HCT116 (cell line): ENCODE data around the gene HEY2. TPM values are rescaled to one million over a fixed set of nuclear protein-coding genes. Genes with fewer than 3 reads are reported as not detected.

Experiments used
- ATAC-seq: fragments of 200-7000 bp; cut with Tn5 transposase; 2 replicates; pipeline ENCODE4 v1.9.1; 2020; ENCODE audit warnings: mild to moderate bottlenecking, moderate library complexity
- BruUV-seq: library from RNA; stranded (reverse); fragments of 400-500 nt; replicated peaks from 2 replicates; lab custom pipeline; 2021; lab: Mats Ljungman, UMichigan
- CTCF ChIA-PET: fragments of 300-600 bp; sonication (Branson Sonifier 250); formaldehyde crosslinking; loops from one replicate; lab custom pipeline; 2021; ENCODE audit warnings: antibody characterized with exemption; lab: Charles Lee
- POLR2A ChIA-PET: fragments of 300-600, 350-600 bp; sonication (Branson Sonifier 250); formaldehyde crosslinking; loops from one replicate; lab custom pipeline; 2021; ENCODE audit warnings: antibody characterized with exemption; lab: Charles Lee
- RAD21 ChIA-PET, 2 experiments: fragments of 300-600 bp; sonication (Branson Sonifier 250); formaldehyde crosslinking; loops; one replicate each; lab custom pipeline; 2023; ENCODE audit warnings: low total read pairs in 2 of 2; ENCODE audit not compliant: uncharacterized antibody in 2 of 2, unreplicated experiment in 2 of 2, low non-redundant PET in 1 of 2; lab: Charles Lee
- DNase-seq: peaks from one replicate; pipeline ENCODE4 v3.0.0-alpha.2; 2010; ENCODE audit warnings: low read depth, low spot score
- H2AFZ ChIP-seq: fragments of 200-600 bp; shearing (Covaris generic), sonication (generic); 2 replicates; pipeline ENCODE4 v1.6.1; 2017; ENCODE audit warnings: low read depth, mixed run types, mixed read lengths, antibody characterized with exemption, low read length; ENCODE audit not compliant: poor library complexity, severe bottlenecking
- H3K27ac ChIP-seq: 2 replicates; pipeline ENCODE4 v1.5.1; 2012; ENCODE audit warnings: low read depth, low read length
- H3K27me3 ChIP-seq: fragments of 200-600 bp; sonication (generic); 2 replicates; pipeline ENCODE4 v1.6.1; 2016; ENCODE audit warnings: mixed run types, low read length, mixed read lengths; ENCODE audit not compliant: insufficient read depth
- H3K36me3 ChIP-seq, 2 experiments: fragments of 200-500 bp in 1 of 2; fragments of 200-600 bp in 1 of 2; sonication (Bioruptor generic) in 1 of 2; sonication (generic) in 1 of 2; 2 replicates each; pipeline versions ENCODE4 v1.5.1 to v1.6.1; 2014 to 2016; ENCODE audit warnings: low read length in 2 of 2, inconsistent platforms in 1 of 2, mixed read lengths in 1 of 2, mixed run types in 1 of 2; ENCODE audit not compliant: insufficient read depth in 2 of 2, control insufficient read depth in 1 of 2
- H3K4me1 ChIP-seq, 2 experiments: fragments of 200-600 bp in 1 of 2; sonication (generic) in 1 of 2; 2 replicates each; pipeline versions ENCODE4 v1.5.1 to v1.6.1; 2012 to 2017; ENCODE audit warnings: low read length in 2 of 2, inconsistent platforms in 1 of 2, mild to moderate bottlenecking in 1 of 2, mixed read lengths in 1 of 2, mixed run types in 1 of 2, moderate library complexity in 1 of 2; ENCODE audit not compliant: insufficient read depth in 2 of 2, control insufficient read depth in 1 of 2
- H3K4me2 ChIP-seq: fragments of 200-600 bp; sonication (generic); 2 replicates; pipeline ENCODE4 v1.6.1; 2017; ENCODE audit warnings: mixed run types, low read length, mixed read lengths
- H3K4me3 ChIP-seq, 2 experiments: fragments of 200-600 bp in 1 of 2; sonication (generic) in 1 of 2; replicated peaks in 1 of 2; 2 replicates each; pipeline ENCODE4 v1.5.1; 2011 to 2016; ENCODE audit warnings: low read length in 2 of 2, control low read depth in 1 of 2, low read depth in 1 of 2, mild to moderate bottlenecking in 1 of 2, mixed read lengths in 1 of 2, mixed run types in 1 of 2
- H3K79me2 ChIP-seq: fragments of 200-600 bp; sonication (generic); 2 replicates; pipeline ENCODE4 v1.6.1; 2017; ENCODE audit warnings: mild to moderate bottlenecking, mixed run types, low read length, moderate library complexity, mixed read lengths; ENCODE audit not compliant: insufficient read depth
- H3K9ac ChIP-seq: fragments of 200-600 bp; sonication (generic); 2 replicates; pipeline ENCODE4 v1.6.1; 2016; ENCODE audit warnings: low read length, mixed read lengths
- H3K9me2 ChIP-seq: fragments of 200-600 bp; sonication (generic), shearing (Covaris generic); 2 replicates; pipeline ENCODE4 v1.6.1; 2017; ENCODE audit warnings: mixed run types, mild to moderate bottlenecking, moderate library complexity; ENCODE audit not compliant: insufficient read depth
- H3K9me3 ChIP-seq, 2 experiments: fragments of 200-500 bp in 1 of 2; fragments of 200-600 bp in 1 of 2; sonication (Bioruptor generic) in 1 of 2; sonication (generic) in 1 of 2; 2 replicates each; pipeline ENCODE4 v1.6.1; 2014 to 2017; ENCODE audit warnings: low read length in 2 of 2, mixed read lengths in 2 of 2, inconsistent platforms in 1 of 2, low read depth in 1 of 2, mild to moderate bottlenecking in 1 of 2, mixed run types in 1 of 2, moderate library complexity in 1 of 2; ENCODE audit not compliant: control insufficient read depth in 1 of 2, insufficient read depth in 1 of 2
- H4K20me1 ChIP-seq: fragments of 200-600 bp; sonication (generic), shearing (Covaris generic); 2 replicates; pipeline ENCODE4 v1.6.1; 2017; ENCODE audit warnings: mixed run types, mild to moderate bottlenecking, moderate library complexity; ENCODE audit not compliant: insufficient read depth
- CBX3 ChIP-seq: IDR thresholded peaks from 2 replicates; pipeline ENCODE4 v1.6.1; 2012; ENCODE audit warnings: low read depth
- CEBPB ChIP-seq: IDR thresholded peaks from 2 replicates; pipeline ENCODE4 v1.6.1; 2012; ENCODE audit warnings: low read depth
- CTCF ChIP-seq, 3 experiments: fragments of 200-600 bp in 1 of 3; sonication (generic) in 1 of 3; IDR thresholded peaks in 2 of 3; conservative IDR thresholded peaks in 1 of 3; 2 replicates each; pipeline ENCODE4 v1.5.1; 2012 to 2017; ENCODE audit warnings: low read depth in 2 of 3, low read length in 2 of 3, antibody characterized with exemption in 1 of 3, borderline replicate concordance in 1 of 3, control low read depth in 1 of 3, mild to moderate bottlenecking in 1 of 3, mixed read lengths in 1 of 3, mixed run types in 1 of 3, moderate library complexity in 1 of 3; ENCODE audit not compliant: insufficient read depth in 1 of 3
- EGR1 ChIP-seq: IDR thresholded peaks from 2 replicates; pipeline ENCODE4 v1.6.1; 2012; ENCODE audit warnings: low read depth
- ELF1 ChIP-seq: IDR thresholded peaks from 2 replicates; pipeline ENCODE4 v1.6.1; 2012; ENCODE audit warnings: low read depth, borderline replicate concordance
- EZH2 ChIP-seq: fragments of 200-600 bp; sonication (generic); IDR thresholded peaks from 2 replicates; pipeline ENCODE4 v1.6.1; 2017; ENCODE audit warnings: antibody characterized with exemption, mixed run types
- EZH2phosphoT487 ChIP-seq: fragments of 200-600 bp; IDR thresholded peaks from 2 replicates; pipeline ENCODE4 v1.6.1; 2018; ENCODE audit warnings: antibody characterized with exemption, borderline replicate concordance
- FOSL1 ChIP-seq: IDR thresholded peaks from 2 replicates; pipeline ENCODE4 v1.6.1; 2012; ENCODE audit warnings: low read depth
- JUND ChIP-seq: IDR thresholded peaks from 2 replicates; pipeline ENCODE4 v1.6.1; 2012
- MAX ChIP-seq: IDR thresholded peaks from 2 replicates; pipeline ENCODE4 v1.6.1; 2012
- POLR2A ChIP-seq: IDR thresholded peaks from 2 replicates; pipeline ENCODE4 v1.7.0; 2011; ENCODE audit warnings: borderline replicate concordance; ENCODE audit not compliant: insufficient read depth, insufficient read length; ENCODE audit errors: extremely low read depth
- POLR2AphosphoS5 ChIP-seq: IDR thresholded peaks from 2 replicates; pipeline ENCODE4 v1.6.1; 2011; ENCODE audit warnings: mild to moderate bottlenecking, low read depth, low read length, moderate library complexity
- RAD21 ChIP-seq: IDR thresholded peaks from 2 replicates; pipeline ENCODE4 v1.6.1; 2012; ENCODE audit warnings: low read depth, mild to moderate bottlenecking
- REST ChIP-seq: IDR thresholded peaks from 2 replicates; pipeline ENCODE4 v1.6.1; 2012; ENCODE audit warnings: low read depth
- SIN3A ChIP-seq: IDR thresholded peaks from 2 replicates; pipeline ENCODE4 v1.6.1; 2012; ENCODE audit warnings: low read depth
- SP1 ChIP-seq: IDR thresholded peaks from 2 replicates; pipeline ENCODE4 v1.6.1; 2012; ENCODE audit warnings: low read depth
- SRF ChIP-seq: IDR thresholded peaks from 2 replicates; pipeline ENCODE4 v1.6.1; 2012; ENCODE audit warnings: low read depth
- YY1 ChIP-seq: IDR thresholded peaks from 2 replicates; pipeline ENCODE4 v1.6.1; 2011; ENCODE audit warnings: low read length, low read depth, moderate library complexity, mild to moderate bottlenecking; ENCODE audit not compliant: insufficient replicate concordance; ENCODE audit errors: extremely low read depth
- ZFX ChIP-seq: fragments of 450-650 bp; IDR thresholded peaks from 2 replicates; pipeline ENCODE4 v1.6.1; 2017
- intact Hi-C: fragments of 100-400 bp; cut with micrococcal nuclease; formaldehyde crosslinking; loops from 2 replicates; pipeline ENCODE4 v1.10.0; 2022
- total RNA-seq: library from RNA; stranded (reverse); gene quantifications from one replicate; pipeline ENCODE4 v1.2.1, GENCODE V29; 2021; ENCODE audit not compliant: unreplicated experiment

The HEY2 gene
- total RNA-seq, 1 experiment from 2014 or later, result not detected

- Histone ChIP-seq H4K20me1 (no peaks in the 10 kb centered on the region), H3K36me3 (no peaks in the 10 kb centered on the region), H3K79me2 (no peaks in the 10 kb centered on the region), H3K4me1 (no peaks in the 10 kb centered on the region), H3K9ac (no peak overlapping the region), H3K4me3 (no peak overlapping the region), H3K4me2 (no peak overlapping the region), H3K9me2 (no peaks in the 10 kb centered on the region), H3K27me3 (peaks cover 40% of the 10 kb centered on the region), H3K27ac (no peak overlapping the region), H2AFZ (no peak overlapping the region), H3K9me3 (no peaks in the 10 kb centered on the region)
- no peak for DNase-seq
- RAD21 ChIA-PET, result no interaction called here
- CTCF ChIA-PET, result no interaction called here
- TF ChIP-seq RAD21 (no peak), CEBPB (no peak), EGR1 (no peak), CBX3 (no peak), POLR2AphosphoS5 (no peak), MAX (no peak), SP1 (no peak), ZFX (no peak), CTCF (IDR thresholded peaks at IDR 0.05 in 2 of 3, conservative IDR thresholded peaks at IDR 0.05 in 1 of 3; ENCODE audit: borderline replicate concordance in 1 of 3, insufficient read depth in 1 of 3, low read depth in 2 of 3, low read length in 2 of 3) (no peak), SRF (no peak), POLR2A (no peak), REST (no peak), JUND (no peak), SIN3A (no peak), EZH2phosphoT487 (no peak), EZH2 (no peak), ELF1 (no peak), YY1 (no peak), FOSL1 (no peak)
- BruUV-seq, result no TSS peak
- ATAC-seq, result no peak
- POLR2A ChIA-PET, result no interaction called here
- intact Hi-C loops, result no loop called here
These were observed 15.7 kb upstream of the HEY2 start for GRCh38 chr6:125733516-125734300.
